Measurements from ENCODE around the gene PARVB.

Gene PARVB

DNA sequence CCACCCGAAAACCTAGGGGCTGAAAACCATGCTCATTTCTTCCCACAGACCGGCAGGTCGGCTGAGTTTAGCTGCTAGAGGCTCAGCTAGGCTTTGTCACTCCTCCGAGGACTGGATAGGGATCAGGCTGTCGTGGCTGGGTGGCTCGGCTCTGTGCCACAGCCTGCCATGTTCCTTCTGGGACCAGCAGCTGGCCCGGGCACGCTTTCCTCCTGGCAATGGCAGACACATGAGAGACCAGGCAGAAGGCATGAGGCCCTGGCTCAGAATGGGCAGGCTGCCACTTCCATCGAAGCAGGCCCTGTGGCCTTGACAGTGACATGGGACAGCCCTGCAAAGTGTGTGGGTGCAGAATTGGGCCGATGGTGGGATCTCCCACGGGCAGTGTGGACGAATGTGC, 177.6 kb downstream of the PARVB start:
- no peak for DNase-seq (ENCODE audit: low read depth)

DNA sequence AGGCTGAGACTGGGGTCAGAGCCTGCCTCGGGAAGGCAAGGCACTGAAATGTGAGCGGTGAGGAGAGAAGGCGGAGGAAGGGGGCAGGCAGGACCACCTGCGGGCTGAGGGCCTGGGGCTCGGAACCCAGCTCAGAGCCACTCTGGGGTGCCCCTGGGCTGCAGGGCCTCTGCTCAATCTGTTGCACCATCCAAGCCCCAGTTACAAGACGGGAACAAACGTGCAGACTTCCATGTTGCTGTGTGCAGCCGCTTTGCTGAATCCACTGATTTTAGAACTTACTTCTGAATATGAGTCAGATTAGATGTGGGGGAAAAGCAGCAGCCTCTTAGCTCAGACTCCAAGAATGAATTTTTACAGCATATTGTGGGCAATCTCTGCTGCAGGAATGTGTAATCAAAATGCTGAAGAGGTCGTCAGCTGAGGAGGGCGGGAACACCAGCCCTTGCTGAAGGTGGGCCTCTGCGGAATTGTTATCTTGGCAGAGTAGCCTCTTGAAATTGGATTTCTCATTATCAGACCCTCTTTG, 178.2 kb downstream of the PARVB start:
- no peak for DNase-seq (ENCODE audit: low read depth)

DNA sequence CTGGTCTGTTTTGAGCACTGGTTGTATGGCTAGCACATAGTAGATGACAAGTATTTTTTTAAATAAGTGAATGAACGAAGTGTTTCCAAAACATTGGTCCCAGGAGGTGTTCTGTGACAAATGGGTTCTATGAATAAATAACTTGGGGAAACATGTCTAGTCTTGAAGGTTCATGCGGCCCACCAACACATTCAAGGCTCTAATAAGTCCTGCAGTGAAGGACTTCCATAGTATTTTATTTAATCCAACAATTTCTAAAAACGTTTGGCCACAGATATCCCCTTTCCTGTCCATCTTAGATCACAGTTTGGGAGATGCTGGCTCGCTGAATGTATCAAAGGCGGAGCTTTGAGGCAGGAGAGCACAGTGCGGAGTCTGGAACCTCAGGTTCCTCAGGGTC, 179.1 kb downstream of the PARVB start:
- DNase-seq (ENCODE audit: low read depth): no peak

DNA sequence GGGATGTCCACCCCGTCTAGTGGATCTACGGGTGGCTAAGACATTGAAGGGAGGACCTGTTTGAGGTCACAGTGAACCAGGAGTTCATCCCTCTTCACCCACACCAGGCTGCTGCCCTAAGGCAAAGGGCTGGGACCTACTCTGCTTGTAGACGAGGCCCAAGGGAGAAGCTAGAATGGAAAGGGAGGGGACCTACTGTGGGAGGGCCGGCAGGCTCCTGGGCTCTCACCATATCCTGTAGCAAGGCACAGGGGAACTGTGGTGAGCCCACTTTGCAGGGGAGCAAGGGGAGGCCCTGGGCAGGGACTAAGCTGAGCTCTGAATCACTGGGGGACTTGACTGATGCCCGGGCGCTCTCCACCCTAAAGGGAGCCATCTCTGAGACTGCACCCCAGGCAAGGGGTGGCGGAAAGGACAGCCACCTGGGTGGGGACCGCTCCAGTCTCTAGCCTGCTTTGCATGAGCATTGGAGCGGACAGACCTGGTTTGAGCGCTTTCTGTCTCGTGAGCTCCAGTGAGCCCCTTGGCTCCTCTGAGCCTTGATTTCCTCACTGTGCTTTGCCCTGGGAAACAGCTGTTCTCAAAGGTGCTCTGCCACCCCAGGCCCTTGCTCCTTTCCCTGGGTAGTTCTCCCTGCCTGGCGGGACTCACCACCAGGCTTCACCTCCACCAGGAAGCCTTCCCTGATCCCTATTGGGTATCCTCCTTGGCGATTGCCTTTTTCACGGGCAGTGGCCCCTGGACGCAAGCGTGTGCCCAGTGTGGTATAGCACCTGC, 180.8 kb downstream of the PARVB start:
- no peak for DNase-seq (ENCODE audit: low read depth)

DNA sequence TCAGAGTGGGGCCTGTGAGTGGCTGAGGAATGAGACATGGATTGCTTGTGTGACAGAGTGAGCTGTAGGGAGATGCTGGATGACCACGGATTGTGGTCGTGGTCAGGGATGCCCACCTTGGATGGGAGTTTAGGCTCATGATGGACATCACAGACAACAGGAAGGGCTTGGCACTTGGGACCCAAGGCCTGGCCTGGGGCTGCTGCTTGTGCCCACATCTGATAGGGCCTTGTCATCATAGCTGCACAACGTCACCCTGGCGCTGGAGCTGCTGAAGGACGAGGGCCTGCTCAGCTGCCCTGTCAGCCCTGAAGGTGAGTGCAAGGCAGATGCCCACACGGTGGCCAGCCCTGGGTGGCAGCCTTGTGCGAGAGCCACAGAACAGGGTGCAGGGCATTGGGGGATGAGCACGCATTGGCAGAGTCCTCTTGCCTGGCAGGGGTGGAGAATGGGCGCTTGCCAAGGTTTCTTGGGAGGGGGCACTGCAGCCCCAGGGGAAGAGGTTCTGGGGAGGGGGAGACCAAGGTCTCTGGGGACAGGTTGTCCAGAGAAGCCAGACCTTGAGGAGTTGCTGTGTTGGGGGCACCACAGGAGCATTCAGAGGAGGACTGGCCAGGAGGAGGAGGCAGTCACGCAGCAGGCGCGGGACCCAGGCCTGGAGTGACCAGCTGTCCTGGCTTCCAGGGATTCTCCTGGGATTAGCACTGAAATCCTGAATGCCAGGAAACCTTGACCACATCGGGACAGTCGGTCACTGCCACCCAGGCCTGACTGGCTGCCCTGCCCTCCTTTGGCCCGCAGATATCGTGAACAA, 181.6 kb downstream of the PARVB start:
- DNase-seq (ENCODE audit: low read depth): no peak

DNA sequence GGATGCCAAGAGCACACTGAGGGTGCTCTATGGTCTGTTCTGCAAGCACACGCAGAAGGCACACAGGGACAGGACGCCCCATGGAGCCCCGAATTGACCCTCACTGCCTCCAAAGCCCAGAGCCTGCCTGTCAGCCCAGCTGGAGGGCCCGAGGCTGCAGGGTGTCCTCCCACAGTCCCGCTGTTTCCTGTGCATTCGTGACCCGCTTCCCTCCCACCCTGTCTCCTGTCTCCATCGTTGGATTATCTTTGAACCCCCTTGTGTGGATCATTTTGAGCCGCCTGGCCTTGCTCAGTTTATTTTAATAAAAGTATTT, 182.2 kb downstream of the PARVB start:
- DNase-seq (ENCODE audit: low read depth): no peak

DNA sequence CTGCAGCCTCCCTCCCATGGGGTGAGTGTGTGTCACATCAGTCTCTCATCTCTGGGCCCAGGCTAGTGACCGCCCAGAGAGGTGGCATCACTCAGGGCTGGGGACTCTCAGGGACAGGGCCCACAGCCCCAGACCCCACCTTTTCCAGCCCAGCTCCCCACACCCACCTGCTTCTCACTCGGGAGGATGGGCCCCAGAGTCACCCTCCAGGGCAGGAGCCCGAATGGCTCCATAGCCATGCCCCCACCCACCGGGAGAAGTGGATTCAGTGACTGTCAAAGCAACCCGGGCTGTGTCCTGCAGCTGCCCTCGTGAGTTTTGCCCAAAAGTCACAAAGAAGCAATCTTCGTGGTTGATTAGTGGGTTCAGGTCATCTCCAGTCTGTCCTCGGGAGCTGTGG, 182.6 kb downstream of the PARVB start:
- DNase-seq (ENCODE audit: low read depth): no peak

DNA sequence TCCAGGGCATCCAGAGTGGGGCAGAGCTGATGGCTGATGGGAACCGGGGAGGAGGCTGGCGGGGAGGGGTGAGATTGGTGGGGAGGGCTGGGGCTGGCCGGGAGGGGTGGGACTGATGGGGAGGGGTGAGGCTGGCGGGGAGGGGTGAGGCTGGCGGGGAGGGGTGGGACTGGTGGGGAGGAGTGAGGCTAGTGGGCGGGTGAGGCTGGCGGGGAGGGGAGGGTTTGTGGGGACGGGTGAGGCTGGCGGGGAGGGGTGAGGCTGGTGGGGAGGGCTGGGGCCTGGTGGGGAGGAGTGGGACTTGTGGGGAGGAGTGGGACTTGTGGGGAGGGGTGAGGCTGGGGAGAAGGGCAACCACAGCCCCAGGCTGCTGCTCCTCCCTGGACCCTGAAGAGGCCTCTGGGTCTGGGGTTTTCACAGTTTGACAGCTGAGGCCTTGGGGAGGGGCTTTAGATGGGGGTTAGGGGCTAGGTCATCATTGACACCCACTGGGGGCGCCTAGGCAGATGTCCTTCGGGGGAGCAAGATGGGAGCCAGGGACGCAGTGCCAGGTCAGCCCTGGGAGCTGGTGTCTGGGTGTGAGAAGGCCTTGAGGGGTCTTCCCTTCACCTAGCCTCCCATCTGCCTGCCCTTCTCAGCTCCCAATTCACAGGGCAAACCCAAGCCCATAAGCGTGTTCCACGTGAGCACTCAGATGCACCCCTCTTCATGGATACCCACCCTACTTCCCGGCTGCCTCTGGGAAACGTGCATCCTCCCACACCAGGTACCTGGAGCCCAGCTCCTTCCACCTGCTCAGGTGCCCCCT, 183.3 kb downstream of the PARVB start:
- no peak for DNase-seq (ENCODE audit: low read depth)

DNA sequence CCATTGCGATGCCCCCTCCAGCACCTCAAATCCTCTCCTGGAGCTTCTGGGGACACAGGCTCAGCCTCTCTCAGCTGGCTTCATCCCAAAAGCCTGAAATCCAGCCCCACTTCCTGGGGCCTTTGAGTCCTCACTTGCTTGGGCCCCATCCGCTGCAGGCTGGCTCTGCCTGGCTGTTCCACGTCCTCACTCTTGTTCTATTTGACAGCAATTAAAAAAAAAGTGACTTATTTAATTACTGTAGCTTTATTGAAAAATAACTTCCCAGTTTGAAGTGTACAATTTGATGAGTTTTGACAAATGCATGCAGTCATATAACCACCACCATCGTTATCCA, 183.8 kb downstream of the PARVB start:
- no peak for DNase-seq (ENCODE audit: low read depth)

DNA sequence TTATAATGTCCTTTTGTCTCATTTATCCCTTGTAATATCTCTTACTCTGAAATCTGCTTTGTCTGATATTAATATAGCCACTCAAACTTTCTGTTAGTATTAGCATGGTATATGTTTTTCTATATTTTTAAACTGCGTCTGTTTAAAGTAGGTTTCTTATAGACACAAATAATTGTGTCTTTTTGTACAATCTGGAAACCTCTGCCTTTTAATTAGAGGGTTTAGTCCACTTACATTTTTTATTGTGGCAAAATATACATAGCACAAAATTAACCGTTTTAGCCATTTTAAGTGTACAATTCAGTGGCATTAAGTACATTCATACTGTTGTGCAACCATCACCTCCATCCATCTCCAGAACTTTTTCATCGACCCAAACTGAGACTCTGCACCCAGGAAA, 185.2 kb downstream of the PARVB start:
- DNase-seq (ENCODE audit: low read depth): no peak

DNA sequence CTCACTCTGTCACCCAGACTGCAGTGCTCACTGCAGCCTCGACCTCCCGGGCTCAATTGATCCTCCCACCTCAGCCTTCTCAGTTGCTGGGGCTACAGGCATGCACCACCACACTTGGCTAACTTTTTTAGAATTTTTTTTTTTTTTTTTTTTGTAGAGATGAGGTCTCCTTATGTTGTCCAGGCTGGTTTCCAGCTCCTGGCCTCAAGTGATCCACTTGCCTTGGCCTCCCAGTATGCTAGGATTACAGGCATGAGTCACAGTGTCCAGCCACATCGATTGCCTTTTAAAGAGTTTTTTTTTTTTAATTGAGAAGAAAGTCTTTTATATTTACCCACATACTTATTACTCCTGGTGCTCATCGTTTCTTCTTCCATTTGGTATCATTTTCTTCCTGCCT, 186.6 kb downstream of the PARVB start:
- no peak for DNase-seq (ENCODE audit: low read depth)

DNA sequence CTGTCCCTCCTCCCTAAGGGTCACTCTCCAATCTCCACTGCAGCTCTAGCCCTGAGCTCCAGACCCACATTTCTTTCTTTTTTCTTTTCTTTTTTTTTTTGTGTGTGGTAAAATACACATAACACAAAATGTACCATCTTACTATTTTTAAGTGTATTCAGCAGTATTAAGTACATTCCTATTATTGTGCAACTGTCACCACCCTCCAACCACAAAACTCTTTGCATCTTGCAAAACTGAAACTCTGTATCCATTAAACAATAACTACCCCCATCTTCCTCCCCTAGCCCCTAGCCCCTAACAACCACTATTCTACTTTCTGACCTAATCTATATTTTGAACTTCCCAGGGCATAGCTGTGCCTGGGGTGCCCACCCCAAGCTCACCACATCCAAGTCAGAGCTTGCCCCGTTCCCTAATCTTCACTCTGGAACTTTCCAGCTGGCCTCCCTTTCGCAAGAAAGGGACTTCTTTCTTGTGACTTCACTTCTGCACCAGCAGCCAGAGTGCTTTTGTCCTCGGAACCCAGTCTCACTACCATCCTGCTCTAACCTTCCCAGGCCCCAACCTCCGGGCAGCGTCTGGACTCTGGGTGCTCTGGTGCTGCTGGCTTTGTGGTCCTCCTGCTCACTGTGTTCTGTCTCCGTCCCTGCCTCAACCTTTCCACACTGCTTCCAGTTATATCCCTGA, 187.3 kb downstream of the PARVB start:
- no peak for DNase-seq (ENCODE audit: low read depth)

DNA sequence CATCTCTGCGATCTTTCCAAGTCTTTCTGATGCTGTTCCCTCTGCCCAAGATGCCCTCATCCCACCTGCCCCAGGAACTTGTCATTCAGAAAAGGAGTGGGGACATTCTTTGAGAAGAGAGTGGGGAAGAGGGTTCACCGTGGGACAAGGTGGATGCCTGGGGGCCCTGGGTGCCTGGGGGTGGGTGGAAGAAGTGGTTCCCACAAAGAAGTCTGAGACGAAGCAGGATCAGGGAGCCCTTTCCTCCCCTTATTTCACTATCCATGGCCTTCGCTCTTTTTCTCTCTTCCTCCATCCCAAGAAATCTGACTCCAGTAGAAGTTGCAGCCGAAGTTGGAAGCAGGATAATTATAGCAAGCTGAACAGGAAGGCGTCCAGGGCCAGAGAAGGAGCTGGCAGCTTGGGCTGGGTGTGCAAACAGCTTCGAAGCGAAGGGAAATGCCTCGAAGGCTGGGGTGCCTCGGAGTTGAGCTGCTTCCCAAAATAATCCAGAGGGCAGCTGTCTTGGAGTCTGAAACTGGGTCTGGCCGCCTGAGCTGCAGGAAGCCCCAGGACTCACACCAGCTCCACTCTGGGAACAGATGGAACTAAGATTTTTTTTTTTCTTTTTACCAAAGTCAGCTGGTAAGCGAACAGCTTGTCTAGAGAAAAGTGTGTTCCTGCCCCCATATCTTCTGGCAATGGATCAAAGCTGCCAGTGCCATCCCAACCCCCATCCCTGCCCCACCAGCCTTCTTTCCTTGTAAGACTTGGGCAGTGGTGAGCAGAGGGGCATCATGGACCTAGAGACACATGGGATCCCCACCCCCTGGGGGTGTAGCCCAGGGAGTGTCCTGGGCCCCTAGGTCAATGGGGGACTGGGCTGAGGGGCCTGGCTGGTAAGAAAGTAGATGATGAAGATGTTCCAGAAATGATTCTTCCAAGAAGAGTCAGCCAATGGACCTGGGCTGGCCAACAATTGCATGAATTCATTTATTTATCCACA, 188.1 kb downstream of the PARVB start:
- no peak for DNase-seq (ENCODE audit: low read depth)

DNA sequence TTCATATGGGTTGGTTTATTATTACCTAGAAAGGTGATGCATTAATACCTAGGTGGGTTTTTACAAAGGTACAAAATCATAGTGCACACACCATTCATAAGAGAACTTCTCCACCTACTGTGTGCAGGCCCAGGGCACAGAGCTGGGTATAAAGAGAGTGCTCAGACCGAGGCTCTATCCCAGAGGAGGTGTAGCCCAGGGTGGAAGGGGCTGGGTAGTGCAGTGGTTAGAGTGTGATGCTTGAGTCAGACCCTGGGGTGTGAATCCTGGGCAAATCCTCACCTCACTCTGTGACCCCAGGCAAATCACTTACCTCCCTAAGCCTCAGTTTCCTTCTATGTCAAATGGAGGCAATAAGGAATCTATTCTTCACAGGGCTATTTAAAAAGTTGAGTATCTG, 188.8 kb downstream of the PARVB start:
- DNase-seq (ENCODE audit: low read depth): no peak

DNA sequence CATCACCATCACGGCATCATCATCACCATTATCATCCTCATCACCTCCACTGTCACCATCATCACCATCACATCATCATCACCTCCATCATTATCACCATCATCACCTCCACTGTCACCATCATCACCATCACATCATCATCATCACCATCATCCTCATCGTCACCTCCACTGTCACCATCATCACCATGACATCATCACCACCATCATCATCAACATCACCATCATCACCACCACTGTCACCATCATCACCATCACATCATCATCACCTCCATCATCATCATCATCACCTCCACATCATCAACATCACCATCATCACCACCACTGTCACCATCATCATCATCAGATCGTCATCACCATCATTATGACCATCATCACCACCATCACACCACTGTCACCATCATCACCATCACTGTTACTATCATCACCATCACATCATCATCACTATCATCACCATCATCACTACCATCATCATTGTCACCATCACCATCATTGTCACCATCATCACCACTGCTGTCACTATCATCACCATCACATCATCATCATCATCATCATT, 189.5 kb downstream of the PARVB start:
- DNase-seq (ENCODE audit: low read depth): no peak

DNA sequence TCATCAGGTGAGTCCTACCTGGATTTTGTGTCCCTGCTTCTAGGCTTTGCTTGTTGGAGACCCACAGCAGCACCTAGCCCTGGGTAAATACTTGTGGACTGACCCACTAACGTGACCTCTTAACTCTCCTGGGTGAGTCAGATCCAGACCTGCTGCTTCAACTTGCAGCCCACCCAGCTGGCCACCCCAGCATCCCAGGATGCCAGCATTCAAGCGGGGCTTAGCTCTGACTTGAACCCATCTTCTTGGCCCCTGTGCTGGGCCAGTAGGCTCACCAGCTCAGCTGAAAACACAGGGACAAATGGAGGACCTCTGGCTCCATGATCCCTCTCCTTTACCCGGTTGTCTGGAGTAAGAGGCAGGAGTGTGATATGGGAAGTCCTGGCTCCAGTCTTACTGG, 190.1 kb downstream of the PARVB start:
- no peak for DNase-seq (ENCODE audit: low read depth)

DNA sequence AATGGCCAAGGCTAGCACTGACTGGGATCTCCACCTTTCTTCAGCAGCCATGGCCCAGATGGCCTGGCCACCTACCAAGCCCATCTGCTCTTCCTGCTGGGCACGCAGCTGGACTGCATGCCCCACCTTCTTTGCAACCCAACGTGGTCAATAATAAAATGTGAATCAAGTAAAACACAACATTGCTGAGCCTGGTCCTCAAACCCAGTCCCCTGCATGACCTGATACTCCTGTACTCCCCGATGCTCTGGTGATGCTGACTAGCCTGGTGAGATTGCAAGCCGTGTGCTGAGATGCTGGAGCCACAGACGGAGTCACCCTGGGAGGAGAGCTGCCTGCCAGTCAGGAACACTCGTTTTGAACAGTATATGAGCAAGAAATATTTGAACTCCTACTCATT, 190.7 kb downstream of the PARVB start:
- no peak for DNase-seq (ENCODE audit: low read depth)

DNA sequence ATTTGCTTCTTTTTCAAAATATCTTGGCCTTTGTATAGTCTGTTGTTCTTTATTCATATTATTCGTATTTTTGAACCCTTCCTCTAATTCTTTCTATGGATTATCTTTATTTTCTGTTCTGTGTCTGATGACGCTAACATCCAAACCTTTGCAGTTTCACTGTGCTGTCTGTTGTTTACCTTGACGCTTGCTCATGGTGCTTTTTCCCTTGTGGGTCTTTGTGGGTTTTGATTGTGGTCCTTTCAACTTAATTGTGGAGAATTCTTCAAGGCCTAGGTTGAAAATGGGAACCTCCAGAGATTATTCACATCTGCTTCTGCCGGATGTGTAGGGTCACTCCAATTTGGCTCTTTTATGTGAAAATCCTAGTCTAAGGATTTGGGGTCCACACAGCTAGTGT, 191.2 kb downstream of the PARVB start:
- no peak for DNase-seq (ENCODE audit: low read depth)

DNA sequence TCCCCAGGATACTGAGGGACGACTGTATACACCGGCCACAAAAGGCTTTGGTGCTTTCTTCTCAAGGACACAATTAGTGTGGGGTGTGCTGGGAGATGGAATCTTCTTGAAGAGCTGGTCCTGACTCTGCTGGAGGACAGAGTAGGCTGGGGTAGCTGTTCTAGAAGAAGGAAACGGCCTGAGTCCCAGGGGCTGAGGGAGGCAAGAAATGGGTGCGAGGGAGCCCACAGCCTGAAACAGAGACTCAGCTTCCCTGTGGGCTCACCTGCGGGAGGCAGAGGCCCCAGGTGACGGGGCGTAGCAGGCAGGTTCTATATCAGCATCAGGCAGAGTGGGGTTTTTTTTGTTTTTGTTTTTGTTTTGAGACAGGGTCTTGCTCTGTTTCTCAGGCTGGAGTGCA, 193.2 kb downstream of the PARVB start:
- no peak for DNase-seq (ENCODE audit: low read depth)

DNA sequence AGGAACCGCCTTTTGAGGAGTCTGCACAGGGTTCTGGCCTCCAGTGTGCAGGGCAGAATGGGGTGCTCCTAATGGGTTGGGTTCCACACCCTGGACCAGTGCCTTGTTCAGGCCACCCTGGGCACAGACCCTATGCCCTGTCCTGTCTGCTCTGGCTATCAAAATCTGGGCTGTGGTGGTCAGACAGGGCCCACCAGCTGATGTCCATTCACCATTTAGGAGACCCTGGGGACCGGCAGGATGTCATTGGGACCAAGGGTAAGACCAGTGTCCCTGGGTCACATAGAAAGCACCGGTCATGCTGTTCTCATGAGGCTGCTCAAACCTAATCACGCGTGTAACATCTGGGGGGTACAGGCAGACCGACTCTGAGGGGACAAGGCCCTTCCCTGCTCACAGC, 194.0 kb downstream of the PARVB start:
- DNase-seq (ENCODE audit: low read depth): no peak

Data from activated T-cell treated with anti-CD3 and anti-CD28 coated beads for 24 hours (primary cell).